Epithelial cell of proximal tubule (primary cell): ENCODE results near the gene RNF113A. TPM values are rescaled to one million over a fixed set of nuclear protein-coding genes. Genes with fewer than 3 reads are reported as not detected.
"Not testable (repeated sequence)": the region's sequence is repeated elsewhere in the genome, so short reads cannot be mapped to it uniquely, and the experiment has no call there.

Source experiments
- DNase-seq: peaks from one replicate; pipeline ENCODE4 v3.0.0-alpha.2; 2011; ENCODE audit warnings: low read depth
- H3K4me3 ChIP-seq: 2 replicates; pipeline ENCODE4 v1.5.1; 2011; ENCODE audit warnings: low read depth, mild to moderate bottlenecking, low read length
- total RNA-seq: library from RNA; depleted of rRNA; stranded (reverse); fragments of >200 nt; gene quantifications from 2 replicates; pipeline ENCODE4 v1.2.3, GENCODE V29; 2015
- TF ChIP-seq, protein P1 (sequence below): conservative IDR thresholded peaks from 2 replicates; pipeline ENCODE4 v1.5.1; 2012; ENCODE audit warnings: low read depth, mild to moderate bottlenecking, low read length

Gene RNF113A
- total RNA-seq, 1 donor from 2014 or later: 7.5 TPM

DNA sequence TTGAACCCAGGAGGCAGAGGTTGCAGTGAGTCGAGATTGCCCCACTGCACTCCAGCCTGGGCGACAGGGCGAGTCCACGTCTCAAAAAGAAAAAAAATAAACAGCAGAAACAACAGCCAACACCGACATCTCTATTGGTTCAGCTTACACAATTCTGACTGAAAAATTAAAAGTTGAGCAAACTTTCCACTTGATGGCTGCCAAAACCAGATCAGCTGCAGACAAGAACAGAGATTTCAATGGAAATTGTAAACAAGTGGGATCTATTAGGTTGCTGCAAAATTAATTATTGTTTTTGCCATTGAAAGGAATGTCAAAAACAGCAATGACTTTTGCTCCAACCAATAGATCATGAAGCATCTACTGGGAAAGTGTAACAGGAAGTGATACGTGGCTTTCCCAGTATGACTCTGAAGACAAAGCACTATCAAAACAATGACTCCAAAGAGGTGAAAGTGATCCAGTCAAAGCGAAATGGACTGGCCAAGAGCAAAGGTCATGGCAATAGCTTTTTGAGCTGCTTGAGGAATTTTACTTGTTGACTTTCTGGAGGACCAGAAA is 45.1 kb downstream of the RNF113A start:
- peak; percentile 9 for DNase-seq
- no peak overlapping the region for H3K4me3 ChIP-seq
- TF ChIP-seq, protein P1, sequence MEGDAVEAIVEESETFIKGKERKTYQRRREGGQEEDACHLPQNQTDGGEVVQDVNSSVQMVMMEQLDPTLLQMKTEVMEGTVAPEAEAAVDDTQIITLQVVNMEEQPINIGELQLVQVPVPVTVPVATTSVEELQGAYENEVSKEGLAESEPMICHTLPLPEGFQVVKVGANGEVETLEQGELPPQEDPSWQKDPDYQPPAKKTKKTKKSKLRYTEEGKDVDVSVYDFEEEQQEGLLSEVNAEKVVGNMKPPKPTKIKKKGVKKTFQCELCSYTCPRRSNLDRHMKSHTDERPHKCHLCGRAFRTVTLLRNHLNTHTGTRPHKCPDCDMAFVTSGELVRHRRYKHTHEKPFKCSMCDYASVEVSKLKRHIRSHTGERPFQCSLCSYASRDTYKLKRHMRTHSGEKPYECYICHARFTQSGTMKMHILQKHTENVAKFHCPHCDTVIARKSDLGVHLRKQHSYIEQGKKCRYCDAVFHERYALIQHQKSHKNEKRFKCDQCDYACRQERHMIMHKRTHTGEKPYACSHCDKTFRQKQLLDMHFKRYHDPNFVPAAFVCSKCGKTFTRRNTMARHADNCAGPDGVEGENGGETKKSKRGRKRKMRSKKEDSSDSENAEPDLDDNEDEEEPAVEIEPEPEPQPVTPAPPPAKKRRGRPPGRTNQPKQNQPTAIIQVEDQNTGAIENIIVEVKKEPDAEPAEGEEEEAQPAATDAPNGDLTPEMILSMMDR: no peak

DNA sequence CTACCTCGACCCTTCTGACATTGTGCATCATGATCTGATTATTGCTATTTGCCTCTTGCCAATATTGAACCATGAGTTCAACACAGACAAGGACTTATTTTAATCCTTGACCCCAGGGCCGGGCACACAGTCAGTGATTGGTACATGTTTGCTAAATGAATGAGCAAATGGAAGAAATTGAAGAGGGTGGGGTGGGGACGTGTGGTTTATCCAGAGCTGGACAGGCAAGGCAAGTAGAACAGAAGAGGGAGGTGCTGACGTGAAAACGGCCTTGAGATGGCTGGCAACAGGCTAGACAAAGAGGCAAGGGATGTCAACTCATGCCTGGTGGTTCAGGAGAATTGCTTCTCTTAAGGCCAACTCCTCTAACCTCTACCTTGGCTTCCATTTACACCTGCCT is 47.3 kb downstream of the RNF113A start:
- DNase-seq, H3K4me3 ChIP-seq: not testable (repeated sequence)

DNA sequence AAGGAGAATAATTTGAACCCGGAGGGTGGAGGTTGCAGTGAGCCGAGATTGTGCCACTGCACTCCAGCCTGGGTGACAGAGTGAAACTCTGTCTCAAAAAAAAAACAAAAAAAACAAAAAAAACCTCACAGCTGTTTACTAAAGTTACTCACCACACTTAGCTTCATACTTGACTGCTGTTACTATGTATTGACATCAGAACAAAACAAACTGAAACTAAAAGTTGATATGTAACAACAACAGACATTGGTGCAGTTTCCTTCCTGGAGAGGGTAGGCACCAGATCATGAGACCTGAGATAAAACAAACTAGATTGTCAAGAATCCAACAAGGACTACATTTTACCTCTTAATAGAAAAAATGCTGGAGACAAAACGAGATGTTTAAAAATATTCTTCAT is 49.8 kb downstream of the RNF113A start:
- peak; percentile 39 for DNase-seq
- H3K4me3 ChIP-seq: not testable (repeated sequence)

Other genes starting within 250 kb of the RNF113A start
- gene SEPTIN6, start 178.6 kb downstream of the RNF113A start, total RNA-seq: 27.6 and 28.4 TPM in 2 replicates
- not detected in 2 replicates for gene SOWAHD, start 113.1 kb downstream of the RNF113A start, total RNA-seq
- gene RPL39, start 80.1 kb downstream of the RNF113A start, total RNA-seq: 4,262 and 7,744 TPM in 2 replicates
- gene UPF3B, start 18.8 kb downstream of the RNF113A start, total RNA-seq: 4.6 and 4.8 TPM in 2 replicates
- gene NDUFA1, start 99 bp upstream of the RNF113A start, total RNA-seq: 57.0 and 110 TPM in 2 replicates
- gene AKAP14, start 24.2 kb upstream of the RNF113A start, total RNA-seq: not detected in 2 replicates
- gene NKAP, start 72.0 kb upstream of the RNF113A start, total RNA-seq: 3.2 and 5.0 TPM in 2 replicates
- gene RHOXF2B, start 206.0 kb upstream of the RNF113A start, total RNA-seq: not detected in 2 replicates
- not detected in 2 replicates for gene RHOXF1, start 244.2 kb upstream of the RNF113A start, total RNA-seq